GM10266 (cell line): ENCODE measurements around the gene IL17B.

Experiments
- DNase-seq: peaks from one replicate; pipeline ENCODE4 v3.0.0; 2012; ENCODE audit errors: extremely low spot score
- CTCF ChIP-seq: IDR thresholded peaks from 2 replicates; pipeline ENCODE4 v1.5.1; 2012; ENCODE audit warnings: mild to moderate bottlenecking, low read depth; ENCODE audit not compliant: control insufficient read depth, insufficient read depth; ENCODE audit errors: missing control alignments

IL17B gene

GRCh38 chr5:149353911-149354310 lies 25.2 kb downstream of the IL17B start:
- DNase-seq: no peak
- no peak for TF ChIP-seq CTCF

- no peak for TF ChIP-seq CTCF
- DNase-seq: no peak
Observed at GRCh38 chr5:149352169-149352568, 26.9 kb downstream of the IL17B start.

- no peak for DNase-seq
- no peak for TF ChIP-seq CTCF
Observed at GRCh38 chr5:149349382-149349781, 29.7 kb downstream of the IL17B start.

GRCh38 chr5:149348518-149348917 lies 30.6 kb downstream of the IL17B start:
- no peak for TF ChIP-seq CTCF
- no peak for DNase-seq

- no peak for DNase-seq
- TF ChIP-seq CTCF: no peak
Observed at GRCh38 chr5:149345892-149346222, 33.2 kb downstream of the IL17B start.

- no peak for TF ChIP-seq CTCF
- DNase-seq: peak; percentile 90
Observed at GRCh38 chr5:149345147-149345891, 33.8 kb downstream of the IL17B start, which contains the start of gene GRPEL2. Gene GRPEL2, plus strand, starts transcription at chr5:149345499. Its CDS starts 41 bp downstream, at chr5:149345540.

- no peak for DNase-seq
- no peak for TF ChIP-seq CTCF
Observed at GRCh38 chr5:149344151-149344550, 34.9 kb downstream of the IL17B start.
